HepG2 (cell line): ENCODE results near the gene TBL2. TPM values are rescaled to one million over a fixed set of nuclear protein-coding genes. Genes with fewer than 3 reads are reported as not detected.

ENCODE experiments used
- AGO1 ChIP-seq: fragments of 200-400 bp; formaldehyde crosslinking; IDR thresholded peaks from 2 replicates; pipeline ENCODE4 v1.6.1; 2017; ENCODE audit warnings: mild to moderate bottlenecking, low read depth, low read length, moderate library complexity; ENCODE audit not compliant: poor library complexity, severe bottlenecking
- AGO2 ChIP-seq: fragments of 200-400 bp; formaldehyde crosslinking; optimal IDR thresholded peaks from 2 replicates; pipeline ENCODE3; 2017; ENCODE audit warnings: mild to moderate bottlenecking, low read depth, low read length, moderate library complexity
- AHDC1 ChIP-seq: sonication (generic); formaldehyde crosslinking; IDR thresholded peaks from 2 replicates; pipeline ENCODE4 v1.5.1; 2020; ENCODE audit warnings: mild to moderate bottlenecking, missing genetic modification reagents, borderline replicate concordance
- ATF7 ChIP-seq, 2 experiments: fragments of 450-650 bp in 1 of 2; sonication (generic) in 1 of 2; formaldehyde crosslinking in 1 of 2; IDR thresholded peaks; 2 replicates each; pipeline versions ENCODE4 v1.4.0 to v1.6.1; 2016 to 2020; ENCODE audit warnings: antibody characterized with exemption in 1 of 2, mild to moderate bottlenecking in 1 of 2, missing genetic modification reagents in 1 of 2
- BRCA1 ChIP-seq: sonication (generic); formaldehyde crosslinking; IDR thresholded peaks from 2 replicates; pipeline ENCODE4 v1.4.0; 2020; ENCODE audit warnings: missing genetic modification reagents
- CC2D1A ChIP-seq: sonication (generic); formaldehyde crosslinking; IDR thresholded peaks from 2 replicates; pipeline ENCODE4 v1.8.1; 2023; ENCODE audit warnings: mild to moderate bottlenecking, missing genetic modification reagents
- GATA4 ChIP-seq: sonication (generic); IDR thresholded peaks from 2 replicates; pipeline ENCODE4 v1.6.1; 2016; ENCODE audit warnings: antibody characterized with exemption, low read depth, borderline replicate concordance
- HES4 ChIP-seq: sonication (generic); formaldehyde crosslinking; IDR thresholded peaks from 2 replicates; pipeline ENCODE4 v1.9.0; 2021; ENCODE audit warnings: mild to moderate bottlenecking, missing genetic modification reagents, borderline replicate concordance
- LCORL ChIP-seq, 2 experiments: fragments of 450-650 bp in 1 of 2; sonication (generic) in 1 of 2; formaldehyde crosslinking in 1 of 2; IDR thresholded peaks; 2 replicates each; pipeline versions ENCODE4 v1.5.0 to v1.6.1; 2017 to 2020; ENCODE audit warnings: antibody characterized with exemption in 1 of 2, missing genetic modification reagents in 1 of 2
- MLLT10 ChIP-seq: sonication (generic); formaldehyde crosslinking; IDR thresholded peaks from 2 replicates; pipeline ENCODE4 v1.4.0; 2020; ENCODE audit warnings: missing genetic modification reagents
- MXD4 ChIP-seq: IDR thresholded peaks from 2 replicates; pipeline ENCODE4 v1.6.1; 2016; ENCODE audit warnings: mild to moderate bottlenecking, missing biosample characterization, missing genetic modification reagents
- NBN ChIP-seq: fragments of 450-650 bp; conservative IDR thresholded peaks from 2 replicates; pipeline ENCODE4 v1.6.1; 2017
- NCOA5 ChIP-seq: sonication (generic); formaldehyde crosslinking; IDR thresholded peaks from 2 replicates; pipeline ENCODE4 v1.4.0; 2020; ENCODE audit warnings: missing genetic modification reagents
- NONO ChIP-seq, 2 experiments: fragments of 450-650 bp in 1 of 2; sonication (generic) in 1 of 2; formaldehyde crosslinking in 1 of 2; IDR thresholded peaks in 1 of 2; conservative IDR thresholded peaks in 1 of 2; 2 replicates each; pipeline versions ENCODE4 v1.6.1 to v1.8.0; 2017 to 2022; ENCODE audit warnings: mild to moderate bottlenecking in 1 of 2, missing genetic modification reagents in 1 of 2, moderate library complexity in 1 of 2
- RAD21 ChIP-seq: fragments of 450-650 bp; formaldehyde crosslinking; IDR thresholded peaks from 2 replicates; pipeline ENCODE4 v1.5.0; 2020; ENCODE audit warnings: mild to moderate bottlenecking
- SIX1 ChIP-seq: sonication (generic); formaldehyde crosslinking; IDR thresholded peaks from 2 replicates; pipeline ENCODE4 v1.4.0; 2020; ENCODE audit warnings: missing genetic modification reagents, borderline replicate concordance
- SOX13 ChIP-seq, 3 experiments: fragments of 450-650 bp in 1 of 3; sonication (generic) in 1 of 3; formaldehyde crosslinking in 1 of 3; IDR thresholded peaks in 2 of 3; conservative IDR thresholded peaks in 1 of 3; 2 replicates each; pipeline versions ENCODE4 v1.5.0 to v1.6.1; 2016 to 2020; ENCODE audit warnings: antibody characterized with exemption in 1 of 3, mild to moderate bottlenecking in 1 of 3, missing compliant biosample characterization in 1 of 3, missing genetic modification reagents in 1 of 3, moderate library complexity in 1 of 3
- TRAFD1 ChIP-seq: sonication (generic); formaldehyde crosslinking; IDR thresholded peaks from 2 replicates; pipeline ENCODE4 v1.5.1; 2020; ENCODE audit warnings: missing genetic modification reagents, mild to moderate bottlenecking, borderline replicate concordance
- ZBTB38 ChIP-seq: sonication (generic); formaldehyde crosslinking; IDR thresholded peaks from 2 replicates; pipeline ENCODE4 v1.5.1; 2020; ENCODE audit warnings: mild to moderate bottlenecking, missing genetic modification reagents
- ZNF550 ChIP-seq: sonication (generic); formaldehyde crosslinking; IDR thresholded peaks from 2 replicates; pipeline ENCODE4 v1.4.0; 2020; ENCODE audit warnings: mild to moderate bottlenecking, missing genetic modification reagents, borderline replicate concordance
- ZNF766 ChIP-seq: sonication (generic); formaldehyde crosslinking; IDR thresholded peaks from 2 replicates; pipeline ENCODE4 v1.5.0; 2020; ENCODE audit warnings: missing genetic modification reagents, borderline replicate concordance
- polyA plus RNA-seq, 8 experiments: library from polyadenylated mRNA; depleted of rRNA in 3 of 8; stranded (reverse) in 7 of 8; unstranded in 1 of 8; fragments of >200 nt; fragmentation: Illumina TruSeq in 4 of 8; extraction: Trizol in 4 of 8; gene quantifications; 2 replicates each; pipeline versions ENCODE4 v1.2.1 to v1.2.3, GENCODE V29; 2011 to 2016; ENCODE audit warnings: low read depth in 4 of 8, missing spikeins in 1 of 8, mixed read lengths in 1 of 8; ENCODE audit not compliant: insufficient read depth in 1 of 8
- total RNA-seq, 5 experiments: library from RNA; depleted of rRNA; stranded (reverse); fragments of >200 nt; fragmentation: Illumina TruSeq; extraction: Trizol; gene quantifications; 2 replicates each; pipeline ENCODE4 v1.2.3, GENCODE V29; 2016; ENCODE audit warnings: low read depth in 1 of 5
- TF ChIP-seq, protein P1 (sequence below): sonication (generic); formaldehyde crosslinking; IDR thresholded peaks from 2 replicates; pipeline ENCODE4 v1.5.0; 2020; ENCODE audit warnings: mild to moderate bottlenecking, missing genetic modification reagents

Gene TBL2
- total and polyA plus RNA-seq, 2 of the 13 experiments (the other 11 are each of a cell fraction or from before 2014, with no cell fraction given) = 43.4 to 47.2 TPM

DNA sequence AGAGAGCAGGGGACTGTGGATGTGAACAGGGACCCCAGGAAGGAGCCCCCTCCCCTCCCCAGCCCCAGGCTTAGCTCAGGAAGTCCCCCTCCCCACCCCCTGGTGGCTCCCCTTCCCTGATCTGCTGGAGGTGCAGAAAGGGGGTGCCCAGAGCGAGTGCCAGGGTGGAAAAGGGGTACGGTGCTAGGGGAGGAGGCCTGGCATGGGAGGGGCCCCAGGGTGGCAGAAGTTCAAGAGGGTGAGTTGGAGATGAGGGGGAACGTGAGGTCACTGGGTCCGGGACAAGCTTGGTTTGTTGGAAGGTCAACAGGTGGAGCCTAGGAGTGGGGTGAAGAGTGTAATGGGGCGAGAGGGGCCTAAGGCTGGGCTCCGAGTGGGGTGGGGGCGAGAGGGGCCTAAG, 21.5 kb upstream of the TBL2 start (continued):
- no peak for TF ChIP-seq AHDC1
- peak; percentile 6; the same call in 1 of the 2 replicates for TF ChIP-seq SOX13 (IDR thresholded peaks at IDR 0.05)
- no peak for TF ChIP-seq SOX13 (CRISPR knock-in tag; conservative IDR thresholded peaks at IDR 0.05 in 1 of 2, IDR thresholded peaks at IDR 0.05 in 1 of 2)
- no peak for TF ChIP-seq RAD21
- TF ChIP-seq NBN = no peak
- TF ChIP-seq ZBTB38 (CRISPR knock-in tag) = no peak
- TF ChIP-seq NONO (IDR thresholded peaks at IDR 0.05) = no peak
- 0 out of 2 replicates have a peak, but pooled peaks have one; percentile 11 for TF ChIP-seq NONO (CRISPR knock-in tag; conservative IDR thresholded peaks at IDR 0.05)
- peak; percentile 81 for TF ChIP-seq AGO2
- TF ChIP-seq SIX1 = no peak
- no peak for TF ChIP-seq ZNF766 (CRISPR knock-in tag)
- no peak for TF ChIP-seq NCOA5 (CRISPR knock-in tag)
- TF ChIP-seq ZNF550 (CRISPR knock-in tag) = no peak
- TF ChIP-seq MXD4 (CRISPR knock-in tag) = no peak
- no peak for TF ChIP-seq MLLT10 (CRISPR knock-in tag)
- no peak for TF ChIP-seq GATA4
- TF ChIP-seq LCORL (IDR thresholded peaks at IDR 0.05) = no peak
- no peak for TF ChIP-seq LCORL (CRISPR knock-in tag; IDR thresholded peaks at IDR 0.05)
- no peak for TF ChIP-seq TRAFD1 (CRISPR knock-in tag)
- TF ChIP-seq, protein P1, sequence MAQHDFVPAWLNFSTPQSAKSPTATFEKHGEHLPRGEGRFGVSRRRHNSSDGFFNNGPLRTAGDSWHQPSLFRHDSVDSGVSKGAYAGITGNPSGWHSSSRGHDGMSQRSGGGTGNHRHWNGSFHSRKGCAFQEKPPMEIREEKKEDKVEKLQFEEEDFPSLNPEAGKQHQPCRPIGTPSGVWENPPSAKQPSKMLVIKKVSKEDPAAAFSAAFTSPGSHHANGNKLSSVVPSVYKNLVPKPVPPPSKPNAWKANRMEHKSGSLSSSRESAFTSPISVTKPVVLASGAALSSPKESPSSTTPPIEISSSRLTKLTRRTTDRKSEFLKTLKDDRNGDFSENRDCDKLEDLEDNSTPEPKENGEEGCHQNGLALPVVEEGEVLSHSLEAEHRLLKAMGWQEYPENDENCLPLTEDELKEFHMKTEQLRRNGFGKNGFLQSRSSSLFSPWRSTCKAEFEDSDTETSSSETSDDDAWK = no peak
- no peak for TF ChIP-seq CC2D1A (CRISPR knock-in tag)
- no peak for TF ChIP-seq ATF7 (IDR thresholded peaks at IDR 0.05)
- TF ChIP-seq ATF7 (CRISPR knock-in tag; IDR thresholded peaks at IDR 0.05) = no peak
- no peak for TF ChIP-seq BRCA1 (CRISPR knock-in tag)
- peak; percentile 99 for TF ChIP-seq AGO1
- no peak for TF ChIP-seq HES4 (CRISPR knock-in tag)
